C4-2B (cell line): Measurements from ENCODE around the gene MBNL3.

Source experiments
- ZFX ChIP-seq: fragments of 450-650 bp; IDR thresholded peaks from 2 replicates; pipeline ENCODE4 v1.6.1; 2017
- TF ChIP-seq, protein P1 (sequence below): fragments of 450-650 bp; conservative IDR thresholded peaks from 2 replicates; pipeline ENCODE4 v1.5.1; 2017; ENCODE audit warnings: mild to moderate bottlenecking

DNA sequence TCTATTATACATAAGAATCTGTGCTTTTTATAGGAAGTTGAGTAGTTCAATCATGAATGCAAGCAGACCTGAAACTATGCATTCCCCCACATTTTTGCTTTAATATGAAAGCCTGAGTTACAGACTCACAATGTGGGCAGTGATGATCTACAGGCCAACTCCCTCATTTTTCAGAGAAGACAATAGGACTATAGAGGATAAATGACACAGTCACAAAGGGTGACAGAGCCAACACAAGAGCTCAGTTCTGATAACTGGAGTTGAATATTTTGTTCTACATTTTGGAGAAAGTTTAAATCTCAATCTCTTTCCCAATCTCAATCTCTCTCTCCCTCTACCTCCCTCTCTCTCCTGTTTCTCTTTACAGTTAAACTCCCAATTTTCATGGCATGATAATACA, 27.0 kb downstream of the MBNL3 start:
- TF ChIP-seq, protein P1, sequence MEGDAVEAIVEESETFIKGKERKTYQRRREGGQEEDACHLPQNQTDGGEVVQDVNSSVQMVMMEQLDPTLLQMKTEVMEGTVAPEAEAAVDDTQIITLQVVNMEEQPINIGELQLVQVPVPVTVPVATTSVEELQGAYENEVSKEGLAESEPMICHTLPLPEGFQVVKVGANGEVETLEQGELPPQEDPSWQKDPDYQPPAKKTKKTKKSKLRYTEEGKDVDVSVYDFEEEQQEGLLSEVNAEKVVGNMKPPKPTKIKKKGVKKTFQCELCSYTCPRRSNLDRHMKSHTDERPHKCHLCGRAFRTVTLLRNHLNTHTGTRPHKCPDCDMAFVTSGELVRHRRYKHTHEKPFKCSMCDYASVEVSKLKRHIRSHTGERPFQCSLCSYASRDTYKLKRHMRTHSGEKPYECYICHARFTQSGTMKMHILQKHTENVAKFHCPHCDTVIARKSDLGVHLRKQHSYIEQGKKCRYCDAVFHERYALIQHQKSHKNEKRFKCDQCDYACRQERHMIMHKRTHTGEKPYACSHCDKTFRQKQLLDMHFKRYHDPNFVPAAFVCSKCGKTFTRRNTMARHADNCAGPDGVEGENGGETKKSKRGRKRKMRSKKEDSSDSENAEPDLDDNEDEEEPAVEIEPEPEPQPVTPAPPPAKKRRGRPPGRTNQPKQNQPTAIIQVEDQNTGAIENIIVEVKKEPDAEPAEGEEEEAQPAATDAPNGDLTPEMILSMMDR, result no peak
- no peak for TF ChIP-seq ZFX
